OCI-LY3 (cell line): ENCODE measurements around the gene NEK2.

Experiments
- CTCF ChIP-seq: fragments of 200-600, 300-600 bp; sonication (generic); IDR thresholded peaks from 2 replicates; pipeline ENCODE4 v1.5.1; 2014; ENCODE audit warnings: antibody characterized with exemption, low read length, low read depth
- EZH2phosphoT487 ChIP-seq: fragments of 200-600 bp; shearing (Covaris generic); IDR thresholded peaks from 2 replicates; pipeline ENCODE4 v1.6.1; 2018; ENCODE audit warnings: antibody characterized with exemption, mixed run types, low read depth

GRCh38 chr1:211632808-211633523 is 42.5 kb downstream of the NEK2 start:
- TF ChIP-seq CTCF (no peak), EZH2phosphoT487 (no peak)
